ENCODE measurements around the gene LPO.

The LPO gene

DNA sequence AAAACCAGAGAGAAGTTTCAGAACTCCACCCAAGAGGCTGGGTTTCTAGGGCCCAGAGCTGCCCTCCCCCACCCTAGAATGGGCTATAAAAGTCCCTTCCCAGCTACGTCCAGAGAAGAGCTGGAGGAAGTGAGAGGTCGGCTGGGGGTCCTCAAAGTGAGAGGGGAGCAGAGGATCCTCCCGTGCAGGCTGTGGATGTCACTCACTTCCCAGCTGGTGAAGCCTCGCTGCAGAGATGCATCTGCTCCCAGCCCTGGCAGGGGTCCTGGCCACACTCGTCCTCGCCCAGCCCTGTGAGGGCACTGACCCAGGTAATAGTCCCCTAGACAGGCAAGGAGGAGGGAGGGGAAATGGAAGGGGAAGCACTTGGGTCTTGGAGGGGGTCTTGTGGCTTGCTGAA, 45.8 kb upstream of the LPO start, which contains the start of gene EPX:
EPX (plus strand) TSS at position 115 of the 400 bp plus-strand sequence; CDS start at position 236, 121 bp downstream.
- Histone ChIP-seq H2AFZ (ENCODE audit: low read depth, low read length, severe bottlenecking) (no peak within 1 kb of the TSS), H3K27ac (ENCODE audit: low read depth, low read length) (no peak within 1 kb of the TSS), H4K20me1 (ENCODE audit: low read depth, low read length) (no peaks in the 10 kb centered on the region), H3K27me3 (ENCODE audit: low read length) (no peaks in the 10 kb centered on the region), H3K9me3 (ENCODE audit: insufficient read depth, low read length) (no peaks in the 10 kb centered on the region), H3K4me3 (ENCODE audit: insufficient read depth, low read length, poor library complexity, severe bottlenecking) (no peak within 1 kb of the TSS), H3K4me2 (ENCODE audit: low read depth, low read length, poor library complexity, severe bottlenecking) (no peak within 1 kb of the TSS), H3K36me3 (ENCODE audit: low read length) (no peaks in the 10 kb centered on the region), H3K9me2 (replicated peaks; ENCODE audit: insufficient read depth, low read length) (no peaks in the 10 kb centered on the region), H3K9ac (ENCODE audit: low read length) (no peak within 1 kb of the TSS), H3K79me2 (ENCODE audit: insufficient read depth, low read length) (no peaks in the 10 kb centered on the region), H3F3A (ENCODE audit: insufficient read depth) (no peaks in the 10 kb centered on the region)
- TF ChIP-seq EZH2phosphoT487 (conservative IDR thresholded peaks at IDR 0.05; ENCODE audit: low read length) = no peak
- TF ChIP-seq, protein P1, sequence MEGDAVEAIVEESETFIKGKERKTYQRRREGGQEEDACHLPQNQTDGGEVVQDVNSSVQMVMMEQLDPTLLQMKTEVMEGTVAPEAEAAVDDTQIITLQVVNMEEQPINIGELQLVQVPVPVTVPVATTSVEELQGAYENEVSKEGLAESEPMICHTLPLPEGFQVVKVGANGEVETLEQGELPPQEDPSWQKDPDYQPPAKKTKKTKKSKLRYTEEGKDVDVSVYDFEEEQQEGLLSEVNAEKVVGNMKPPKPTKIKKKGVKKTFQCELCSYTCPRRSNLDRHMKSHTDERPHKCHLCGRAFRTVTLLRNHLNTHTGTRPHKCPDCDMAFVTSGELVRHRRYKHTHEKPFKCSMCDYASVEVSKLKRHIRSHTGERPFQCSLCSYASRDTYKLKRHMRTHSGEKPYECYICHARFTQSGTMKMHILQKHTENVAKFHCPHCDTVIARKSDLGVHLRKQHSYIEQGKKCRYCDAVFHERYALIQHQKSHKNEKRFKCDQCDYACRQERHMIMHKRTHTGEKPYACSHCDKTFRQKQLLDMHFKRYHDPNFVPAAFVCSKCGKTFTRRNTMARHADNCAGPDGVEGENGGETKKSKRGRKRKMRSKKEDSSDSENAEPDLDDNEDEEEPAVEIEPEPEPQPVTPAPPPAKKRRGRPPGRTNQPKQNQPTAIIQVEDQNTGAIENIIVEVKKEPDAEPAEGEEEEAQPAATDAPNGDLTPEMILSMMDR (IDR thresholded peaks at IDR 0.05; ENCODE audit: insufficient read depth, low read length, poor library complexity, severe bottlenecking) = no peak

DNA sequence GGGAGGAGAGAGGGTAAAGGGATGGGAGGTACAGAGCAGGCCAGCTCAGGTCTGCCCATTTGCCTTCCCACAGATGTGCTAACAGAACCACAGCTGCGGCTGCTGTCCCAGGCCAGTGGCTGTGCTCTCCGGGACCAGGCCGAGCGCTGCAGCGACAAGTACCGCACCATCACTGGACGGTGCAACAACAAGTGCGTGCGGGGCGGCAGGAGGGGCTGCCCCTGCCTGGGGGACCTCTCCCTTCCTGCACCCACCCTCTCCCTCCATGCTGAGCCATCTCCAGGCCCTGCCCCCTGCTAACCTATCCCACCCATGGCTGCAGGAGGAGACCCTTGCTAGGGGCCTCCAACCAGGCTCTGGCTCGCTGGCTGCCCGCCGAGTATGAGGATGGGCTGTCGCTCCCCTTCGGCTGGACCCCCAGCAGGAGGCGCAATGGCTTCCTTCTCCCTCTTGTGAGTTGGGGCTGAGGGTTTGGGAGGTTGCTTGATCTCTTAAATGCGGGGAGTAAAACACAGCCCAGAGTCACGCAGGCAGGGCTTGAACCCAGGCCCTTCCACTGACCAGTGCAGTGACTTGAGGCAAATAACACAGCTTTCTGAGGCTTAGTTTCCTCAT, 44.6 kb upstream of the LPO start:
- Histone ChIP-seq H2AFZ (ENCODE audit: low read depth, low read length, severe bottlenecking) (no peak overlapping the region), H3F3A (ENCODE audit: insufficient read depth) (no peaks in the 10 kb centered on the region), H3K36me3 (ENCODE audit: low read length) (no peaks in the 10 kb centered on the region), H3K9me2 (replicated peaks; ENCODE audit: insufficient read depth, low read length) (no peaks in the 10 kb centered on the region), H3K9ac (ENCODE audit: low read length) (no peak overlapping the region), H4K20me1 (ENCODE audit: low read depth, low read length) (no peaks in the 10 kb centered on the region), H3K79me2 (ENCODE audit: insufficient read depth, low read length) (no peaks in the 10 kb centered on the region), H3K27me3 (ENCODE audit: low read length) (no peaks in the 10 kb centered on the region), H3K4me3 (ENCODE audit: insufficient read depth, low read length, poor library complexity, severe bottlenecking) (no peak overlapping the region), H3K4me2 (ENCODE audit: low read depth, low read length, poor library complexity, severe bottlenecking) (no peak overlapping the region), H3K27ac (ENCODE audit: low read depth, low read length) (no peak overlapping the region), H3K9me3 (ENCODE audit: insufficient read depth, low read length) (no peaks in the 10 kb centered on the region)
- TF ChIP-seq EZH2phosphoT487 (conservative IDR thresholded peaks at IDR 0.05; ENCODE audit: low read length) = no peak
- TF ChIP-seq, protein P1 (IDR thresholded peaks at IDR 0.05; ENCODE audit: insufficient read depth, low read length, poor library complexity, severe bottlenecking) = peak; percentile 10

DNA sequence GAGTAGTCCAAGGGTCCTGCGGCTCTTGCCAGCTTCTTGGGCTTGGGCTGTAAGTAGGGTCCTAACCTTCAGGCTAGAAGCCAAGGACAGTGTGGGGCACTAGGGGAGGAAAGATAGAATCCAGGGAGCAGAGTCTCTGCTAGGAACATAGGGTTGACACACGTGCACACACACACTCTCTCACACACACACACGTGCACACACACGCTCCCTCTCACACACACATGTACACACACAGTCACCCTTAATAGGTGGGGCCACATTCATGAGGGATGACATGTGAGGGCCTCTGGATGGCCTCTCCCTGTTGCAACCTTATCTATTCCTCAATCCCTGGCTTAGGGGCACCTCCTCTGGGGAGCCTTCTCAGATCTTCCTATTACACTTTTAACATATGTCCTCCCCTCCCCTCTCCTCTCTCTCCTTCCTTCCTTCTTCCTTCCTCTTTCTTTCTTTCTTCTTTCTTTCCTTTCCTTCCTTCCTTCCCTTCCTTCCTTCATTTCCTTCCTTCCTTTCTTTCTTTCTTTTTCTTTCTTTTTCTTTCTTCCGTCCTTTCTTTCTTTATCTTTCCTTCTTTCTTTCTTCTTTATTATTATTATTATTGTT, 42.8 kb upstream of the LPO start:
- H3K27me3 ChIP-seq (ENCODE audit: low read length) = no peaks in the 10 kb centered on the region
- no peak overlapping the region for H3K9ac ChIP-seq (ENCODE audit: low read length)
- H4K20me1 ChIP-seq (ENCODE audit: low read depth, low read length) = no peaks in the 10 kb centered on the region
- no peak overlapping the region for H2AFZ ChIP-seq (ENCODE audit: low read depth, low read length, severe bottlenecking)
- no peak overlapping the region for H3K4me3 ChIP-seq (ENCODE audit: insufficient read depth, low read length, poor library complexity, severe bottlenecking)
- H3K9me3 ChIP-seq (ENCODE audit: insufficient read depth, low read length) = no peaks in the 10 kb centered on the region
- no peak overlapping the region for H3K4me2 ChIP-seq (ENCODE audit: low read depth, low read length, poor library complexity, severe bottlenecking)
- no peaks in the 10 kb centered on the region for H3F3A ChIP-seq (ENCODE audit: insufficient read depth)
- TF ChIP-seq, protein P1 (IDR thresholded peaks at IDR 0.05; ENCODE audit: insufficient read depth, low read length, poor library complexity, severe bottlenecking) = no peak
- no peak for TF ChIP-seq EZH2phosphoT487 (conservative IDR thresholded peaks at IDR 0.05; ENCODE audit: low read length)
- no peaks in the 10 kb centered on the region for H3K9me2 ChIP-seq (replicated peaks; ENCODE audit: insufficient read depth, low read length)
- no peaks in the 10 kb centered on the region for H3K36me3 ChIP-seq (ENCODE audit: low read length)
- H3K27ac ChIP-seq (ENCODE audit: low read depth, low read length) = no peak overlapping the region
- H3K79me2 ChIP-seq (ENCODE audit: insufficient read depth, low read length) = no peaks in the 10 kb centered on the region

All from SU-DHL-6 (cell line).